GM12891 (cell line): ENCODE data around the gene ARHGAP12.

Source experiments
- PAX5 ChIP-seq: IDR thresholded peaks from 2 replicates; pipeline ENCODE4 v1.6.1; 2011; ENCODE audit warnings: low read length, moderate library complexity, mild to moderate bottlenecking; ENCODE audit not compliant: insufficient read depth, severe bottlenecking
- POLR2A ChIP-seq: IDR thresholded peaks from 2 replicates; pipeline ENCODE4 v1.6.1; 2011; ENCODE audit warnings: low read depth, low read length, control low read depth
- POLR2AphosphoS5 ChIP-seq: IDR thresholded peaks from 2 replicates; pipeline ENCODE4 v1.6.1; 2011; ENCODE audit warnings: low read depth, low read length, control low read depth
- POU2F2 ChIP-seq: IDR thresholded peaks from 2 replicates; pipeline ENCODE4 v1.6.1; 2011; ENCODE audit warnings: low read depth, mild to moderate bottlenecking, control low read depth, low read length, moderate library complexity
- SPI1 ChIP-seq: IDR thresholded peaks from 2 replicates; pipeline ENCODE4 v1.6.1; 2011; ENCODE audit warnings: low read depth, low read length, control low read depth
- TAF1 ChIP-seq: IDR thresholded peaks from 2 replicates; pipeline ENCODE4 v1.6.1; 2011; ENCODE audit warnings: low read depth, low read length, control low read depth

DNA sequence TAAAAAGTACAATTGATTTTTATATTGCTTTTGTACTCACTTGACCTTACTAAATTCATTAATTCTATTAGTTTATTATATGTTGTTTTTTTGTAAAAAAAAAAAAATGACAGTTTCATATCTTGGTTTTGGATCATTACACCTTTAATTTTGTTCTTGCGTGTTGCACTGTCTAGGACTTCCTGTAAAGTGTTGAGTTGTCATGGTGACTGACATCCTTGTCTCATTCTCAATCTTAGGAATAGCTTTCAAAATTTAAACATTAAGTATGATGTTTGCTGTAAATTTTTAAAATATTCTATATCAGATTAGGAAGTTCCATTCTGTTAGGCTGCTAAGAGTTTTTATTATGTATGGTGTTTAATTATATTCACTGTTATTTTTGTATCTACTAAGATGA lies 139.1 kb downstream of the ARHGAP12 start:
- TF ChIP-seq POLR2A: no peak
- no peak for TF ChIP-seq TAF1
- no peak for TF ChIP-seq POLR2AphosphoS5
- TF ChIP-seq POU2F2: no peak
- no peak for TF ChIP-seq SPI1
- no peak for TF ChIP-seq PAX5
